Activated T-cell treated with anti-CD3 and anti-CD28 coated beads for 1 hour (primary cell): Measurements from ENCODE around the gene PCBD1.
"Not testable (repeated sequence)": the region's sequence is repeated elsewhere in the genome, so short reads cannot be mapped to it uniquely, and the experiment has no call there.

Experiments used
- DNase-seq: peaks from one replicate; pipeline ENCODE4 v3.0.0-alpha.2; 2020; ENCODE audit warnings: low read depth

PCBD1 gene

DNA sequence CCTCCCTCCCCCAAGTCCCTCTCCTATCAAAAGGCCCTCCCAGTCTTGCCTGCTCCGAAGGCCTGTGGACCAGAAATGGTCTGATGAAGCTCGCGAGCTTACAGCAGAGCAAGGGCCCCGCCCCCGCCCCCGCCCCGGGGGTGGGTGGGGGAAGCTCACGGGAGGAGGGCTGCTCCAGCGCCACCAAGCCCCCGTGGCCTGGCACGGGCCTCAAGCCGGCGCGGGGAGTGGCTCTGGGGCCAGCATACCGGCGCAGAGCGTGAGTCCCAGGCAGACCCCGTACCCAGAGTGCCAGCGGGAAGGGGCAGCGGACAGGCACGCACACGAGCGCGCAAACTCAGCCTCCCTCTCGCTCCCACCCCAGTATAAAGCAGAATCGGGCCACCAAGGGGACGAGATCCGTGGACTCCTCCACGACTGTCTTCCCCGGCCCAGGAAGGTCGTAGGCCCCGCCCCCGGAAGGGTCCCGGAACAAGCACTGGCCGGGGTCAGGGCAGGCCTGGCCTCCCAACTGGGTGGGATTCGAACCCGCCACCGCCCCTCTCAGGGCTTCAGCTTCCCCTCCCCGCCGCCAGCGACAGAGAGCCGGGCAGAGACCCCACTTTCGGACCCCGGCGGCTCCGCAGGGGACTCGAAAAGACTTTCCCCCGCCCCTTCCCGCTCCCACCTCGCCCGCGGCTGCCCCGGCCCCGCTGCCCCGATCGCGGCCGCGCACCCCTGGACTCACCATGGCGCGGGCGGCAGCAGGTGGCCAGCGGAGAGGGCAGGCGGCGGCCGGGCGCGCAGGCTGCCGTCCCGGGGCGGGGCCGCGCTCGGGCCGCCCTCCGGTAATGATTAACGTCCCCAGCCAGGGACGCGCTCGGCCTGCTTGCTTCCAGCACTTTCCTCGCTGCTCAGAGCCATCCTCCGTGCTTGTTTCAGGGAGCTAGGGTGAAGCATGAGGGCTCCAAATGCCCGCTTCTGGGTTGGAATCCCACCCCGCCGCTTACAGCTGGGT is at the start of gene PCBD1:
Gene PCBD1, minus strand, starts transcription at position 762 of the 997 bp plus-strand sequence. Its CDS starts 32 bp downstream, at position 730.
- peak; percentile 62 for DNase-seq

DNA sequence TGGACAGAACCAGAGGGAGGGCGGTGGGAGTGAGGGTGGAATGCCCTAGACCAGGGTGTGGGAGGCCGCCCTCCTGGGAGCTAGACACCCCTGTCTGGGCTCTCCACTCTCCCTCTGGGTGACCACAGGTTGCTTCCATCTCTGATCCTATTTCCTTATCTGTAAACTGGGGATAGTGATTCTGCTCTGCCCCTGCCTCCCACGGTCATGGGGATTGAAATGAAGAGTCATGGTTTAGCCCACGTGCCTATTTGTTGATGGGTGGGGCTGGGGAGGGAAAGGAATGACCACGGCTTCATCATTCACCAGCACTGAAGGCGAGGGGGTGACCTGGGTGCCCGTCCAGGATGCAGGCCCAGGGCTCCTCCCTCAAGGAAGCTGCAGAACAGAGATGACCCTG is 49.3 kb upstream of the PCBD1 start:
- no peak for DNase-seq

GRCh38 chr10:70936111-70936510 is 47.7 kb upstream of the PCBD1 start:
- DNase-seq, result no peak

DNA sequence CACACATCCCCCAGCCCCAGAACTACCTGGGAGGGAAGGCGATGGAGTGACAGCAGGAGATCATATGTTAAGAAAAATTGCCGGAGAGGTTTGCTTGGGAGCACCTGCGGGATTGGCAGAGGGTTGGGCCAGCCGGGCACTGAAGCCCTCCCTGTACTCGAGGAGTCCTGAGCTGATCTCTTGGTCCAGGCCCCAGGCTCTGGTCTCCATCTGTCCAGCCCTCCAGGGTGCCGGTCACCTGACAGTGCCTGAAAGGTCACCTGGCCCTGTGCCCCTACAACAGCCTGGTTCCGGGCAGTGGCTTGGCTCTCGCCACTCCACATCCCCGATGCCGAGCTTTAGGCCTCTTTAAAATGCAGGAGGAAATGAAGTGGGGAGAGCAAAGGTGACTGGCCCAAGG is 47.3 kb upstream of the PCBD1 start:
- no peak for DNase-seq

DNA sequence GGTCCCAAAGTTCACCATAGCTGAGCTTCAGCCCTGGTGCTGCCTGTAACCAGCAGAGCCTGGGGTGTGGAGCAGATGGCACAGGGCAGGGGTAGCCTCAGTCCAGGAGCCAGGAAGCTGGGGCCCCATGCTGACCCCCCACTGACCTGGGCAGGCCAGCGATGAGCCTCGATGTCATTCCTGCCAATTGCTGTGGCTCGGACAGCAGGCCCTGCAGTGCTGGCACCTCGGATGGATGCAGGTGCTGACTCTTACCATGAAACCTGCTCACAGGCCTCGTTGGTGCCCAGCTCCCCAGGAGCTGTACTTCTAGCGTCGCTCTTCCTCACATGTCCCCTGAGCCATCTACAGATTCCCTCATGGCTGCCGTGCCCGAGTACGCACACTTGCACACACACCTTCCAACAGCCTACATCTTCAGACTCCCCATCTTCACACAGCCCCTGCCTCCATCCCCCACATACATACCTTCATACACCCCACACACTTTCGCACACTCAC is 46.8 kb upstream of the PCBD1 start:
- no peak for DNase-seq

GRCh38 chr10:70934701-70935100 is 46.3 kb upstream of the PCBD1 start:
- no peak for DNase-seq

DNA sequence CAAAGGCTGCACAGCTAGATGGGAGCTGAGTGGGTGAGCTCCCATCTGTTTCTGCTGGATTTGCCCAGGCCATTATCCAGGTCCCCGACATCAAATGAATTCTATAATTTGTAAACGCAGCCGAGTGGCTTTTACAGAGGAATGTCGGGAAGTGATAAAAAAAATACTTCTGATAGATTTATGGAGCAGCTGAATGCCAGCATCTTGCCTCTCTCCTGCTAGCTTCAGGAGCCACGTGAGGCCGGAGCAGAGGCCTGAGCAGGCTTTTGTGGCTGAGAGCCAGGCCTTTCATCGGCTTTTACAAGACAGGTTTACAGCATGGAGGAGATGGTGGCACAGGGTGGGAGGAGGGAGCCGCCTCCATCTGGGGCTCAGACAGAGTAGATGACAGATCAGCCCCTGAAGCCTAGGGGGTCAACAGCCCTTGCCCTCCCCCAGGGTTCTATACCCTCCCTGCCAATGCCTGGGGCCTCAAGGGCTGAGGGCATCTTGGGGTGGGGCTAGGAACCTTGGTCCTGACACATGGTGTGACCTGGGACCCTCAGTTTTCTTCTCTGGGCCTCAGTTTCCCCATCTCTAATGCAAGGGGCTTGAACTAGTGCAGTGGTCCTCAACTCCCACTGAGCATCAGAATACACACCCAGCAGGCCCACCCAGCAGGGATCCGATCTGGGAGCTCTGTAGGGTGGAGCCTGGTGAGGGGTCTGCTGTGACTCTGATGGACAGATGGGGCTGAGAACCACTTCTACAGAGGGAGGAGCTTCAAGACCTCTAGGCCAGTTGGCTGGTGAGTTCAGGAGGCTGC is 44.2 kb upstream of the PCBD1 start:
- no peak for DNase-seq

- no peak for DNase-seq
Measured at GRCh38 chr10:70931168-70931815, 42.9 kb upstream of the PCBD1 start.

DNA sequence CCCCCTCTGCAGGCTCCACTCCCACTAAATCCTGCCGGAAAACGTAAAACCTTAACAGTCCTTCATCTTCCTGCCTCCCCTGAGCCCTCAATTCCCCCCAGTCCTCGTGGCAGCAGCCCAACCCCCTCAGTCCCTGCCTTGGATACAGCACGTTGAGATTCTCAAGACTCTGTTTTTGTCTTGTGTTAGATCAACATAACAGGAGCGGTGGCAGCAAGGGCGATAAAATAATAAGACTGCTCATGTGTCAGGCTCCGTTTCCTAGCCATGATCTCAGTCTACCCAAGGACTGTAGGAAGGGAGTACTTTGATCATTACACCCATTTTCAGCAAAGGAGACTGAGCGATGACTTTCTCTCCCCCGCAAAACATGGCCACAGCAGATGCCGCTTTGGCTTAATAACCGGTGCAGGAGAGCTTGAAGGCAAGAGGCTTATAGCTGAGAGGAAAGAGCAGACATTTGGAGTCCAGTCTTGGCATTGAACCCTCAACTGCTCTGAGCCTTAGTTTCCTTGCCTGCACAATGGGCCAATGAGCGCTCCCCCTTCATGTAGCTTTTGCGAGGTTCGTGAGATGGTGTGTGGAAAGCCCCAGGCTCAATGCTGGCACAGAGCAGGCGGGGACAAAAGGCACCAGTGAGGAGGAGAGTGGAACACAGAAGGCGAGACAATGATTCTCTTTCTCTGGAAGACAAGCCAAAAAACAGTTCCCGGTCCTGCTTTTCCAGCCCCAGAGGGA is 42.1 kb upstream of the PCBD1 start:
- no peak for DNase-seq

- DNase-seq, result no peak
Measured at GRCh38 chr10:70928140-70928539, 39.8 kb upstream of the PCBD1 start.

GRCh38 chr10:70927189-70927943 is 39.0 kb upstream of the PCBD1 start:
- DNase-seq, result no peak

- DNase-seq, result no peak
Measured at GRCh38 chr10:70926226-70927000, 38.0 kb upstream of the PCBD1 start.

DNA sequence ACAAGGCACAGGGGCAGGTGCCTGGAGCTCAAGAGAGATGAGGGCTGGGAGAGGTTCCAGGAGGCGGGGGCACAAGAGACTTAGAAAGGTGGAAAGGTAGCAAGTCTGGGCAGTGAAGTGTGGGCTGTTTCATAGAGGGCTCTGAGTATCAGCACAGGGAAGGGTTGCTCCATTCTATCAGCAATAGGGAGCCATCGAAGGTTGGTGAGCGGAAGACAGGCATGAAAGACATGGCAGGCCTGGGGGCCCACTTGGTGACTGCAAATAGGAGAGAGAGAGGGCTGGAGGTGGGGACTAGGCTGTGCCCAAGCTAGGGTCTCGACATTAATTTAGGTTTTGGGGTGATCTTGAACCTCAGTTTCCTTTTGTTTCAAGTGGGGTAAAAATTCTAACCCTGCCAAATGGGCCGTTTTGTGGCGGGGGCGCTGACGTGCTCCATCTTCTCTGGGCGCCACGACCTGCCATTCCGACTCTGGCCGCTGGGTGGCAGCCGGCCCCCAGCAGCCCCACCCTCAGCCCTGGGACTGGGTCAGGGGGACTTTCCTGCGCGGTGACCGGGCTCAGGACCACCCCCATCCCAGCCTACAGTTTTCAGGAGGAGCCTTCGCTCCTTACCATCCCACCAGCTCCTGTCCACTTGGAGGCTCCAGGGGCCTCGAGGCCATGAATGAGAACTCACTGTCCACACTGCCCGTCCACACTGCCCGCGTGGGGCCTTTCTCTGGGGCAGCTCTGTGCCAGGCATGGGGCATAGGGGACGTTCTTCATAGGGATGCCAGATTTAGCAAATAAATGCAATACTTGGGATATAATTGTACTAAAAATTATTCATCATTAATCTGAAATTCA is 37.2 kb upstream of the PCBD1 start:
- DNase-seq, result peak; percentile 38

DNA sequence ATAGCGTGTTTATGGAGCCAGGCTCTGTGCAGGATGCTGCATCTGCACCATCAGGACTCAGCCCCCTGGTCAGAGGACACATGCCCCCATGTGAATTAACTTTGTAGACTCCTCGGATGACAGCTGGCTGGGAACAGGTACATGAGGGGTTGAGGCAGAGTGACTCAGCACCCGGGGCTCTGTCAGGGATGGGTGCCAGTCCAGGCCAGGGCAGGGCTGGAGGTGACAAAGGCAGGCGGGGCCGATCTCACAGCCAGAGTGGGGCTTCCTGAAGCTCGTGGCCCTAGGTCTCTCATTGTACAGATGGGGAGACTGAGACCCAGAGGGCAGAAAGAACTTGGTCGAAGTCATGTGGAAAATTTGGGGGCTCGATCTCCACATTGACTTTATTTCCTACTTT is 35.3 kb upstream of the PCBD1 start:
- no peak for DNase-seq

GRCh38 chr10:70921285-70921684 is 32.9 kb upstream of the PCBD1 start:
- no peak for DNase-seq

GRCh38 chr10:70920519-70920918 is 32.2 kb upstream of the PCBD1 start:
- no peak for DNase-seq

GRCh38 chr10:70919906-70920305 is 31.5 kb upstream of the PCBD1 start:
- DNase-seq, result not testable (repeated sequence)

GRCh38 chr10:70918851-70919530 is 30.6 kb upstream of the PCBD1 start:
- no peak for DNase-seq
